PFSK-1 (cell line): ENCODE measurements around the gene ACTR2.

Experiments
- FOXP2 ChIP-seq: optimal IDR thresholded peaks from 2 replicates; pipeline ENCODE3; 2011; ENCODE audit warnings: borderline replicate concordance, control low read depth, inconsistent platforms; ENCODE audit not compliant: insufficient read depth; ENCODE audit errors: extremely low read length, extremely low read depth
- POLR2AphosphoS5 ChIP-seq: IDR thresholded peaks from 2 replicates; pipeline ENCODE4 v1.6.1; 2012; ENCODE audit warnings: low read depth, mild to moderate bottlenecking, control low read depth, low read length, moderate library complexity
- REST ChIP-seq, 2 experiments: IDR thresholded peaks; 2 replicates each; pipeline versions ENCODE4 v1.6.1 to v1.8.0; 2011 to 2012; ENCODE audit warnings: low read depth in 2 of 2, low read length in 2 of 2, control low read depth in 1 of 2, inconsistent platforms in 1 of 2, mild to moderate bottlenecking in 1 of 2, moderate library complexity in 1 of 2; ENCODE audit not compliant: insufficient read depth in 1 of 2
- SIN3A ChIP-seq: IDR thresholded peaks from 2 replicates; pipeline ENCODE4 v1.6.1; 2012; ENCODE audit warnings: mild to moderate bottlenecking, low read length, moderate library complexity, borderline replicate concordance; ENCODE audit not compliant: insufficient read depth
- TAF1 ChIP-seq: IDR thresholded peaks from 2 replicates; pipeline ENCODE4 v1.6.1; 2012; ENCODE audit warnings: low read length, control low read depth, borderline replicate concordance; ENCODE audit not compliant: insufficient read depth

The ACTR2 gene

GRCh38 chr2:65292461-65293011 is 64.9 kb downstream of the ACTR2 start:
- TF ChIP-seq SIN3A (no peak), FOXP2 (no peak)

GRCh38 chr2:65293376-65293775 is 65.7 kb downstream of the ACTR2 start:
- TF ChIP-seq FOXP2 (no peak), SIN3A (no peak), TAF1 (no peak), POLR2AphosphoS5 (no peak), REST (IDR thresholded peaks at IDR 0.05; ENCODE audit: insufficient read depth in 1 of 2, low read depth in 2 of 2, low read length in 2 of 2) (no peak)

GRCh38 chr2:65294136-65294535 is 66.5 kb downstream of the ACTR2 start:
- TF ChIP-seq FOXP2 (no peak), SIN3A (no peak), TAF1 (no peak), REST (IDR thresholded peaks at IDR 0.05; ENCODE audit: insufficient read depth in 1 of 2, low read depth in 2 of 2, low read length in 2 of 2) (no peak)

GRCh38 chr2:65294701-65295100 is 67.1 kb downstream of the ACTR2 start:
- TF ChIP-seq FOXP2: no peak
- TF ChIP-seq POLR2AphosphoS5: no peak
- no peak for TF ChIP-seq REST (IDR thresholded peaks at IDR 0.05; ENCODE audit: insufficient read depth in 1 of 2, low read depth in 2 of 2, low read length in 2 of 2)
- TF ChIP-seq TAF1: no peak
- TF ChIP-seq SIN3A: no peak

GRCh38 chr2:65296971-65297370 is 69.3 kb downstream of the ACTR2 start:
- TF ChIP-seq POLR2AphosphoS5: no peak
- no peak for TF ChIP-seq REST (IDR thresholded peaks at IDR 0.05; ENCODE audit: insufficient read depth in 1 of 2, low read depth in 2 of 2, low read length in 2 of 2)
- TF ChIP-seq TAF1: no peak
- no peak for TF ChIP-seq FOXP2
- TF ChIP-seq SIN3A: no peak

- TF ChIP-seq REST (IDR thresholded peaks at IDR 0.05; ENCODE audit: insufficient read depth in 1 of 2, low read depth in 2 of 2, low read length in 2 of 2) (no peak), FOXP2 (no peak), TAF1 (no peak), POLR2AphosphoS5 (no peak), SIN3A (no peak)
Measured at GRCh38 chr2:65297544-65297943, 69.9 kb downstream of the ACTR2 start.
